HG03354 (cell line): Measurements from ENCODE around the gene GNG11.
A peak's percentile ranks its signal among the peaks of the same experiment; 100 is the strongest.

ENCODE experiments used
- ATAC-seq: cut with Tn5 transposase; IDR thresholded peaks from one replicate; pipeline ENCODE4 v1.9.1; 2021; ENCODE audit warnings: mild to moderate bottlenecking; ENCODE audit not compliant: unreplicated experiment, poor library complexity, severe bottlenecking

GNG11 gene

DNA sequence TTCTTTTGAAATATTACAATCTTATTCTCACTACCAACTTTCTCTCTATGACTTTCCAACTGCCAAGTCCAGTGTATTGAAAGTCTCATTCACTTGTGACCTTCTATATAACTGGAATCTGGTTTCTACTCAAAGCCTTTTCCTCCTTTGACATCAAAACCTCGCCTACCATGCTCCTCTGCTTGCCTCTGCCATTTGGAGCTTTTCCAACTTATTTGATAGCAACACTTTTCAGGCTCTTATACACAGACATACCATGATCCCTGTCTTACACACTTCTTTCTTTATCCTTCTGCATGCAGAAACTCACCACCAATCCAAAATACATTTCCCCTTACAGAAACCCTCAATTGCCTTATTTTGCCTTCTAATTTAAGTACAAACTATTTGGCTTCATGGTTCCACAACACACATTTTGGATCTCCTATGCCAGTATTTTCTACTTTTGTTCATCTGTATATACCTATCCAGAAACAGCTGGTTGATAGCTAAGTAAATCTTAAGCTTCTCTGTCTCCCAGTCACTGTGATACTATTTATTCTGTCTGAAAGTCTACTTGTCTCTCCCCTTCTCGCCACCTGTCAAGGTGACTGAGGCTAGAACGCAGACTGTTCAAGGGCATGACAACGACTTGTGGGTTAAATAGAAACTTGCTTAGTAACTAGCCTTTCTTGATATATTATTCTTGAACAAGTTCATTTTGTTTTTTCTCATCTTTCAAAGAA lies 22.4 kb downstream of the GNG11 start:
- ATAC-seq = no peak

DNA sequence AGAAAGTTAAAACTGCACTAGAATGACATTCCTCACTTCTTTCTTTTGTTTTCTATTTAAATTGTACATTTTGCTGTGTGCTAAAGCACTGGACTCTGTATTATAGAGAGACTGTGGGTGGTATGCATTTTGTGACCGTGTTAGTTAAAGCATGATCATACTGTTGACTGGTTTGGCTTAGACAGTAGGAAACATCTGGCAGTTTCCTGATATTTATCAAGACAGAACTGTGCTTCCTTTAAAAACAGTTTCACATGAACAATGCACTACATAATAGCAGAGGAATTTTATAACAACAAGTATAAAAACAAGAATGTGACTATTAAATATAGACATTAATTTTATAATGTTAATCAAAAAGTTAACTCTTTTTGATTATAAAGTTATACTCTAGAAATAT lies 23.1 kb downstream of the GNG11 start:
- ATAC-seq = no peak

DNA sequence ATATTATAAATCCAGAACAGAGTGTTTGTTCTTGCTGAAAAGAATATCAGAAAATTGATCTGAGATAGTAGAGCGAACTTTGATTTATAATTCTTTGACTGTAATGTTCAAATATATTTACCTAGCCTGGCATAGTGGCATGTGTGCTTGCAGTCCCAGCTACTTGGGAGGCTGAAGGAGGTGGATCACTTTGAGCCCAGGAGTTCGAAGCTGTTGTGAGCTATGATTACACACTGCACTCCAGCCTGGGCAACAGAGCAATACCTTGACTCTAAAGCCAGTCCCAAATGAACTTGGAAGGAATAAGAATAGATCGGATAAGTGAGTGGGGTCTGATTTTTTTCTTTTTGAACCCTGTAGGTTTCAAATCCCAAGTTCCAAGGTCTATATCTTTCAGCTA lies 23.5 kb downstream of the GNG11 start:
- ATAC-seq = no peak

DNA sequence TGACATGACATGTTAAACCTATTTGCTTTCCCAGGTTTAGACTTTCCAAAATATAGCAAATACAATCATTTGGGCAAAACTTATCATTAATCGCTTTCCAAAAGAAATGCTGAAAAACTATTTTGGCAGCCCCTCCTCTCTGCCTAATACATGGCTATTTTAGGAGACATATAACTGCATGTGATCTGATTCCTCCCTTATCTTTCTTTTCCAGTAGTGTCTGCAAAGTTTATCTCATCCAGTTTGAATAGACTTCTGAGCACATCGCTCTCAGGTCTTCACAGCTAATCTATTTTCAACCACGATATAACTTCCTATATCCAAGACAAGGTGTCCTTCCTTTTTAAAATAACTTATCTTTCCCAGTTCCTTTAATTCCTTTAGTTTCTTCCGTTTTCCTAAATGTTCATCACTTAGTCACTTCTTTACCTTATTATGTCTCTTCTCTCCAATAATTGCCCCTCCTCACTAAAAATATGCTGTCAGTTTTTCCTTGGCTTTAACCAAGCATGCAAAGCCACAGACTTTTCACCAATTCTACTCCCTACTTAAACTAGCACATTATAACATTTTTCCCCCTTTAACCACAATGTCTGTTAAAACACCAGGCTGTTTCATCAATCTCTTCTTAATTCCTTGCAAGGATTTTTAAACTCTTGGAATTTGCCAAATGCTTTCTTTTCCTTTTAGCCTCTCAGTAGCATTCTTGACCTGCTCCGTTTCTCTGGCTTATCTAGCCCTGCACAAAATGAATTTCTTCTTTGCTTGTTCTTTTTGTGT lies 24.4 kb downstream of the GNG11 start:
- no peak for ATAC-seq

DNA sequence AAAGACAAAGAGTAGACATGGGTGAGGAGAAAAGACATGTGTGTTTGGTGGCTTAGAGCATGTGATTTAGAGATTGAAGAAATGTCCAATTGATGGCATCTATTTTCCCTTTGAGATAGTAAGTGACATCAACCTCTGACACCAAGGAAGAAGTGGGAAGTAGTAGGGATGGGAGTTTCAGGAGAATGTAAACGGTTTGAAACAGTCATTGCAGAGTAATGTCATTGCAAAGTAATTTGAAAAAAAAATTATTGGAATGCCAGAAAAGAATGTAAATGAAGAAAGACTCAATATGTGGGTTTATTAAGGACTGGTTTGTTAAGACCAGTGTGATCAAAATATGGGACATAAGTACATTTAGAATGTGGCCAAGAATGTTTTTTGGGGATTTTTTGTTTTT lies 26.6 kb downstream of the GNG11 start:
- no peak for ATAC-seq

DNA sequence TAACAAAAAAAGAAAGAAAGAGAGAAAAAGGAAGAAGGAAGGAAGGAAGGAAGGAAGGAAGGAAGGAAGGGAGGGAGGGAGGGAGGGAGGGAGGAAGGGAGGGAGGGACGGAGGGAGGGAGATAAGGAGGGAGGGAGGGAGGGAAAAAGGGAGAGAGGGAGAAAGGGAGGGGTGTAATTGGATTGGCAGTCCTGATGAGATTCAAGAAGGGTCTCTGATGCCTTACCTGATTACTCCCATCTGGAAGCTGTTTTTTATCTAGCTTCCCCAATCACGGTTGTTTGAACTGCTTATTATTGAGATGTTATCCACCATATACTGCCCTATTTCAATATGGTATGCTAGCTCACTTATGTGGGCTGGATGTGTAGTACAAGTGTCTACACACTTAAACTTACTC lies 27.3 kb downstream of the GNG11 start:
- ATAC-seq = no peak

DNA sequence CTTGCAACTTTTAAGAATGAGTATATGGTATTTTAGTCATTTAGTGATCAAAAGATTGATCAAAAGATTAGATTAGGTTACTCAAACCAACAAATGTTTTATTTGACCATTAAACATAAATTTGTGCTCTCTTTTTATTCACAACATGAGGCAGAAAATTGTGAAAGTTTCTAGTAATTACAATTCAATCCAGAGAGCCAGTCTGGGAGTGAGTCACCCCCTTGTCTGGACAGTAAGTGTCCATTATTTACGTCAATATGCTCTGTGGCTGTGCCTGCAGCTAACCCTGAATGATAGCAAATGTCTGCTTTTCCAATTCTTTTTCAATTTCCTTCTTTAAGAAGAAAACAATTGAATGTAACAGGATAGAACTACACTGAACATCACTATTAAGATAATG lies 27.9 kb downstream of the GNG11 start:
- no peak for ATAC-seq

DNA sequence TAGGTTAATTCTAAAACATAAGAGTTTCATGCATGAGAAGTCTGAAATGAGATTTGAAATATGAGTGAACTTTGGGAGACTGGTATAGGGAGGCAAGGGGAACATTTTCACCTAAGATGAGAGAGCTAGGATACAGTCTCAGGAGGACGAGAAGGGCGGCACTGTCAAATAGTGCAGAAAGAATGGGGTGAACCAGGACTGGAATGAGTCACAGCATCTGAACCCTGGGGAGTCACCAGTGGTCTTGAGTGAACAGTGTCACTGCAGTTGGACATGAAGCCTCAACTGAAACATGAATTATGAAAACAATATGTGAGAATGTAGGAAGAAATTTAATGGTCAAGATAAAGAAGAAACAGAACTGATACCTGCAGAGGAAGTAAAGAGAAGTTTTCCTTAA lies 33.8 kb downstream of the GNG11 start:
- peak; percentile 72 for ATAC-seq

DNA sequence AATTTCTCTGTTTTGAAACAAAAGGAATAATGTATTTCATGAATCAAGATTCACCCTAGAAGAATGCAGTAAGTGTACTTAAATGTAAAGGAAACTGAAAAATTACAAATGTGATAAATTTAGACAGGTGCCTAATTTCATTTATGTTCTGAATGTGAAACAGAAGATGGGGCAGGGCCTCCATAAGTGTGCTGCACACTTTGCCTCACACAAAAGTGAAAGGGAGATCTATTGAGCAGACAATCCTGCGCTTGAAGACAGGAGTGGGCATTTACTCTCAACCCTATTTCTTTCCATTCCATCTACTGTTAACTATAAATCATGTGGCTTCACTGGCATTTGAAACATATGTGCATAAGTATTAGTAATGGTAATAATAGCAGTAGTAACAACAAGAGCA lies 36.2 kb downstream of the GNG11 start:
- ATAC-seq = no peak

DNA sequence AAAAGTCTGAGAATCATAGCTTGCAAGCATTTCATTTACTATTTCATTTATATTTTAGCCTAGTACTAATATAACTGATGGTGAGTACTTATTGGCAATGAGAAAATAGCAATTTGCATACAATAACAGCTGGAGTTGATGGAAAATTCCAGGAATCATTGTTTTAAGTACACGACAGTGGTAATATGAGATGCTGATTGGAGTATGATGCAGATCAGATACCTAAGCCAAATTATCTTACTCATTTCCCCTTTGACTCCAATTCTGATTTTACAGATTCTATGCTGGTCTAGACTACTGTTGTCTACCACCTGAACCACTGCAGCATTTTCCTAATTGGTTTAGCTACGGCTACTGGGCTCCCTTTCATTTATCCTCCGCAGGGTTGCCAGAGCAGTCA lies 36.7 kb downstream of the GNG11 start:
- ATAC-seq = no peak

DNA sequence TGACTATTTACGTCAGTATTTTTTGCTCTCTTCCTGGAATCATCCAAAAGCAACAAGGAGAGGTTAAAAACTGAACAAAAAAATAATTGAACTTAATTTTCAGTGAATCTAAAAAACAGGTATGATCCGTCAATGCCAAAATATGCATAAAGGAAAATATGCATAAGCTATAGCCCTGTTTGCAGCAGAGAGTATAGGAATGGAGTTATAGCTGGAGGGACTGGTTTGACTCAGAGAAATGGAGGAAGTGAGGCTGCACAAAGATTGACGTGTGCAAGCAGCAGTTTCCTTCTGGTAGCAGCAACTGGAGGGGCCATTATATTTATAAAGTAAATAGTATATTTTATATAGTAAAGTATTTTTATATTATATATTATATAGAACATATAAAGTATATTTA lies 37.1 kb downstream of the GNG11 start:
- ATAC-seq = no peak

DNA sequence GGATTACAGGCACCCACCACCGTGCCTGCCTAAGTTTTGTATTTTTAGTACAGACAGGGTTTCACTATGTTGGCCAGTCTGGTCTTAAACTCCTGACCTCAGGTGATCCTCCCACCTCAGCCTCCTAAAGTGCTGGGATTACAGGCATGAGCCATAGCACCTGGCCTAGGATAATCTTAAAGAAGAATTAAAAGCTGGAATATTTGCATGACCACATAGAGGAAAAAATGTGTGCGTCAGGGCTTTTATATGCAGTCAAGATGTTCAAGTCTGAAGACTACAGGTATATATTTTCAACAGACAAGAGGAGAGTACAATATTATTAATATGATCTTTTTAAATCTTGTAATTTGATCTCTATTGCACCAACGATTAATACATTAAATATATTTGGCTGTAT lies 39.5 kb downstream of the GNG11 start:
- ATAC-seq = no peak

DNA sequence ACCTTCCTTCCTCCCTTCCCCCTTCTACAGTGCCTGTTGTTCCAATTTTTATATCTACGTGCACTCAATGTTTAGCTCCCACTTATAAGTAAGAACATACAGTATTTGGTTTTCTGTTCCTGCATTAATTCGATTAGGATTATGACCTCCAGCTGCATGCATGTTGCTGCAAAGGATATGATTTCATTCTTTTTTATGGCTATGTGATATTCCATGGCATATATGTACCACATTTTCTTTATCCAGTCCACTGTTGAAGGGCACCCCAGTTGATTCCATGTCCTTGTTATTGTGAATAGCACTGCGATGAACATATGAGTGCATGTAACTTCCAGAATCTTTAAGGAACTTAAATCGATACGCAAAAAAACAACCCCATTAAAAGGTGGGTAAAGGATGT lies 42.7 kb downstream of the GNG11 start:
- ATAC-seq = no peak

DNA sequence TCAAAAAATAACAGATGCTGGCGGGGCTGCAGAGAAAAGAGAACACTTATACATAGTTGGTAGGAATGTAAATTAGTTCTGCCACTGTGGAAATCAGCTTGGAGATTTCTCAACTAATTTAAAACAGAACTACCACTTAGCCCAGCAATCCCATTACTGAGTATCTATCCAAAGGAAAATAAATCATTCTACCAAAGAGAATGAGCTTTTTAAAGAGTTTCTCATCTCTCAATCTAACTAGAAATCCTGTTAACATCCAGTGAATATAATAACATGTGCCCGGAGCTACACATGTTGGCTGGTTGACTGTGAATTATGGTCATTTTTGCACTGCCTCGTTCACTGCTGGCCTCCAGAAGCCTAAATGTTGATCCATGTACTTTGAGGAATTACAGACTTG lies 43.3 kb downstream of the GNG11 start:
- no peak for ATAC-seq

DNA sequence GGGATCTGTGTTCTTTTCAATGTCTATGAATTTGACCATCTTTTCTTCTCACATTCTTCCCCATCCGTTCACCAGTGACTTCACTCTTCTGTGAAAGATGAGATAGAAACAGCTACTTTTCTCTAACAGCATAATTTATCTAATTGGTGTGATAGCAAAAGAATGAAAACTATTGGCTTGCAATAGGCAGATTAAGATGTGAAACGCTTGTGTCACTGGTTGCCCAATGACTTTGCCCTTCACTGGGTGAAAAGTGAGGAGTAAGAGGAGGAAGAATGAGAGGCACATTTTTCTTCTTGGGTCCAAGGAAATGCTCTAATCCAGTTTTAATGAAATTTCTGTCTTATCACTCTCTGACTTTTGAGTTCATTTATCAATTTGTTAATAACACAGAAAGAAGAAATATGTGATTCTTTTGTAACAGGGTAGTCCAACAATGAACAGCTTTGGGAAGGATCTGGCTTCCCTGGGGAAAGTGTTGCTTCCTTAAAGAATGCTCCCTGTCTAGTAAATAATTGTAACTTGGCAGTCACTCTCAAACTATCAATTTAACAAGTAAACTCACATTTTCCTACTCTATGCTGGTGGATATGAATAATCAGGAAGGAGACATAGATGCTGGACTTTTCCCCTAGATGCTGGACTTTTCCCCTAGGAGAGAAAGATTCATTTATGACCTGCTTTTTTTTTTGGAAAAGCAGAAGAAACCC lies 47.5 kb downstream of the GNG11 start:
- no peak for ATAC-seq

DNA sequence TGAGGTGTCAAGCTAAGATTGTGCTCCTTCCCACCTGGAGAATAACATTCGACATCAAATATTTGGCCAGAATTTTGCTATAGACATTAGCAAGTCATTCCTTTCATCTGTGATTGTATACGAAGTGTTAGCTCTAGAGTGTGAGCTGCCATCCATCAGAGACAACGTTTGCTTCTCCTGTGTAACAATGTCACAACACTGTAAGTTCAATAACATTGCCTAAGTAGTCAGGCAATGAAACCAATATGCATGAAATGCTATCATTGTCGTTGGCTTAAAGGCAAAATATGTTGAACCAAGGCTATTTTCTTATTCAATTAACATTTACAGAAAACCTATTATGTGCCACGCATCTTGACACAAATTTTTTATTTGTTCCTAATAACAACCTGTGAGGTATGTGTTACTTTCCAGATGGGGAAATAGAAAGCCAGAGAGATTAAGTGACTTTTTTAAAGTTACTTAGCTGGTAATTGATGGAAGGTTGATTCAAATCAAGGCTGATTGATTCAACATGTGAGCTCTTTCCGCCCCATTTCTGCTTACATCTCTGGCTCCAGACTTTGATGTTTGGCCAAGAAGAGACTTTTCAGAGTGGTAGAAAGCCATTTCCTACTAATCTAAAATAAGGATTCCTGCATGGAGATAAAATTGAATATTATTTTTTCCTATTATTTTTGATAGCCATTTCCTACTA lies 50.6 kb downstream of the GNG11 start:
- no peak for ATAC-seq

DNA sequence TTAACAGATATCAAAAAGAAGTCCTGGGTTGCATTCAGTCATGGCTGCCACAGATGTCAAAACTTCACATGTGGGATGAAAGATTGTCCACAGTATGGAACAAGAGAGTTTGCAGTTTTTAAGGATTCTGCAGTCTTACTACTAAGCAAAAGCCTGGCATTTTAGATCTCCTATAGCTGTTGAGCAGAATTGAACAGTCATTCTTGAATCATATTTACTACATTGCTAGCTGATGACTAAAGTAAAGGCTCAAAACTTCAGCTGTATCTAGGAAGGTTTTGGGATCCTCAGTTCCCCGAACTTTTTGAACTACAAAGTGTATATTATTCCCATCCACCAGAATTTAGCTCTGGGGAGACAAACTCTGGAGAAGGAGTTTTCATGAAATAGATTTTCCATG lies 51.6 kb downstream of the GNG11 start:
- no peak for ATAC-seq

DNA sequence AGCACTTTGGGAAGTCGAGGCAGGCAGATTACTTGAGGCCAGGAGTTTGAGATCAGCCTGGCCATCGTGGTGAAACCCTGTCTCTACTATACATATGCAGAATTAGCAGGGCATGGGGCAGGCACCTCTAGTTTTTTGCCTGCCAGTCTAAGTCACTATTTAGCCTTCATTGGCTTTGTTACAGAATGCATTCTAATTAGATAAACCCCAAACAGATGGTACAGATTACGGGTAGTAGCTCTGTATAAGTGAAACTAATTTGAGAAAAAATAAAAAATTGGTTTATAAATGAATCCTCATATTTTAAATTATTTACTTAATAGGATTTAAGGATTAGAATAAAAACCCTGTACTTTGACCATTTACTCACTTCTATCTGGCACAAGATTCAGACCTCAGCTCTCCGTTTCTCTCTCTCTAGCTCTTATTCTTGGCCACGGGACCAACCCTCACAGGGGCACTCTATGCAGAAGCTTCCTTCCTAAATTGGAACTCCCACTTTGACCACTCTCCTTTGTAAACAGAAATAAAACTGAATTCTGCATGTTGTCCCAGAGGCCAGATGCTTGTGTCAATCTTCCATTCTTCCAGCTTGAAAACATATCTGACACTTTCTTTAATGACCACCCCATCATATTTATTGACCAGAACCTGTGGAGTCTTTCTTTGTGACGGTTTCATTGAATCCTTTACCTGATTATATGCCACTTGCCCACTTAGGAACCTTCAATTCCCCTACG lies 55.8 kb downstream of the GNG11 start:
- ATAC-seq = no peak
